GM13976 (cell line): ENCODE results near the gene FBXO38.

Experiments used
- DNase-seq: peaks from one replicate; pipeline ENCODE4 v3.0.0; 2012; ENCODE audit warnings: low spot score
- in situ Hi-C: fragments of 300-500 bp; cut with MboI; formaldehyde crosslinking; loops from one replicate; pipeline ENCODE4 v1.12.0; 2022; ENCODE audit warnings: low sequenced_read_pairs, mixed read lengths, inconsistent platforms; ENCODE audit not compliant: unreplicated experiment
- TF ChIP-seq, protein P1 (sequence below): IDR thresholded peaks from 2 replicates; pipeline ENCODE4 v1.5.1; 2012; ENCODE audit warnings: borderline replicate concordance, mild to moderate bottlenecking; ENCODE audit not compliant: insufficient read depth; ENCODE audit errors: extremely low read depth, missing control alignments, control extremely low read depth

FBXO38 gene

DNA sequence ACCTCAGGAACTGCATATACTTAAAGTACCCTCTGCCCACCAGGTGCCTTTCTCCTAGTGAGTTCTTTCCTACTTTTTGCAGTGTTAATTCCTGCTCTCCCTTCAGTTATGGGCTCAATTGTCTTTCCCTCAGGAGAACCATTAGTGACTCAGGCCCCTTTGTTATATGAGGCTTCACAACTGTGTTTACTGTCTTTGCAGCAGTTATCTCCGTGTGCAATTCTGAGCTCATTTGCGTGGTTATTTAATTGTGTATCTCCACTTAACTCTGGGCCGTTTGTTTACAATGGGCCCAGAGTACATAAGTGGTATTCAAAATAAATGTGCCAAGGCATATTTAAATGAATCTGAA, 9.6 kb downstream of the FBXO38 start:
- TF ChIP-seq, protein P1, sequence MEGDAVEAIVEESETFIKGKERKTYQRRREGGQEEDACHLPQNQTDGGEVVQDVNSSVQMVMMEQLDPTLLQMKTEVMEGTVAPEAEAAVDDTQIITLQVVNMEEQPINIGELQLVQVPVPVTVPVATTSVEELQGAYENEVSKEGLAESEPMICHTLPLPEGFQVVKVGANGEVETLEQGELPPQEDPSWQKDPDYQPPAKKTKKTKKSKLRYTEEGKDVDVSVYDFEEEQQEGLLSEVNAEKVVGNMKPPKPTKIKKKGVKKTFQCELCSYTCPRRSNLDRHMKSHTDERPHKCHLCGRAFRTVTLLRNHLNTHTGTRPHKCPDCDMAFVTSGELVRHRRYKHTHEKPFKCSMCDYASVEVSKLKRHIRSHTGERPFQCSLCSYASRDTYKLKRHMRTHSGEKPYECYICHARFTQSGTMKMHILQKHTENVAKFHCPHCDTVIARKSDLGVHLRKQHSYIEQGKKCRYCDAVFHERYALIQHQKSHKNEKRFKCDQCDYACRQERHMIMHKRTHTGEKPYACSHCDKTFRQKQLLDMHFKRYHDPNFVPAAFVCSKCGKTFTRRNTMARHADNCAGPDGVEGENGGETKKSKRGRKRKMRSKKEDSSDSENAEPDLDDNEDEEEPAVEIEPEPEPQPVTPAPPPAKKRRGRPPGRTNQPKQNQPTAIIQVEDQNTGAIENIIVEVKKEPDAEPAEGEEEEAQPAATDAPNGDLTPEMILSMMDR: no peak
- DNase-seq: no peak
- in situ Hi-C loops: no loop called here

DNA sequence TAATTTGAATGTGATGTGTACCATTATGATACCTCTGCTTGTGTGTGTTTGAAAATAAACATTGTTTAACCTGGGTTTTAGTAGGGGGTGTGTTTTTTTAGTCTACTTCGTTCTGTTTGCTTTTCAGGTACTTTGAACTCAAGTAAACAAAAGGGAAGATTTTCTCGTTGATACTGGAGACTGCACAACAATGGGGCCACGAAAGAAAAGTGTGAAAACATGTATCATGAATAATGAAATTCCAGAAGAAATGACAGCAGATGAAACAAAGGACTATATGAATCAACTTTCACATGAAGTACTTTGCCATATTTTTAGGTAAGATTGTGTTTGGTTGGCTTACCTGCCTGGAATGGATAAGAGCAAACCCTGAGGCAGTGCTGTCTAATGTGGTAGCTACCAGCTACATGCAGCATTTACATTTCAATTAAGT, 10.8 kb downstream of the FBXO38 start:
- in situ Hi-C loops: no loop called here
- TF ChIP-seq, protein P1: no peak

DNA sequence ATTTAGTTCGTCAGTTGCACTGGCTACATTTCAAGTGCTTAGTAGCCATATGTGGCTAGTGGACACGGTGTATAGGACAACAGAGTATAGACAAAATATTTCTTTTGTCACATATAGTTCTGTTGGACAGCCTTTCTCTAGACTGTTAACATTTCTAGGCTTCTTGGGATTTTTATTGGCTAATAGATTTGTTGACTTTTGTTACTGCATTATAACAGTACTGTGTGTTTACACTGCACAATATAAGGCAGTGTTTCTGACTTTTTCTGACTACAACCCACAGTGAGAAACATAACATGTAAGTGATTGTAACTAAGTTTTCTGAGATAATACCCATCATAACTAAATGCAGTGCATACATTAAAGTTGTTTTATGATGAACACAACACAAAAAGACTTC, 11.3 kb downstream of the FBXO38 start:
- TF ChIP-seq, protein P1: no peak

More for the DNA sequence above, 10.8 kb downstream of the FBXO38 start:
- DNase-seq: no peak

DNA sequence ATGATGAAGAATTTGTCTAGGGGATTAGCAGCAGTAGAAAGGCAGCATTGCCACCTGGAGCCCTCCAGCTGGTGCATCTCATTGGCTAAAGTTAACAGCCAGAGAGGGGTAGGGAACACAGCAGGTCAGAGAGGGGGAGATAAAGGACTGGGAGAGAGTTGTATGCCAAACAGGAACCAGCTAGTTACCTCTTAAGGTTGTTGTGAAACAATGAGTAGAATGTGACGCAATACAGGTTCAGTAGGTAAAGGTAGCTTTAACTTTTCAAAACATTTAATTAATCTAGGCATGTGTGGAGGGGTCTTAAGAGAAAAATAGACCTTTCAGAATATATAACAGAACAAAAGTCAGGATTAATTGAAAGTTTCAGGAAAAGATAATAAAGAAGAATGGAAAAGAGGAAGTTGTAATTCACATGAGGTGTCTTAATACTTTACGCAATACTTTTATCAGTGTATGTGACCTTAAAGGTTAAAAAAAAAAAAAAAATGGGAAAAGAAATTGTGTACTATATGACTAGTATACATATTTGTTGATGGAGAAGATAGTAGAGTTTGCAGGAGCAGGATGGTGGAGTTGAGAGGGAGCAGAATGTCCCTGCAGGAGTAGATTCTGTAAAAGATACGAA, 14.3 kb downstream of the FBXO38 start:
- in situ Hi-C loops: no loop called here
- DNase-seq: no peak
- TF ChIP-seq, protein P1: no peak

More for the DNA sequence above, 11.3 kb downstream of the FBXO38 start:
- in situ Hi-C loops: no loop called here
- no peak for DNase-seq

DNA sequence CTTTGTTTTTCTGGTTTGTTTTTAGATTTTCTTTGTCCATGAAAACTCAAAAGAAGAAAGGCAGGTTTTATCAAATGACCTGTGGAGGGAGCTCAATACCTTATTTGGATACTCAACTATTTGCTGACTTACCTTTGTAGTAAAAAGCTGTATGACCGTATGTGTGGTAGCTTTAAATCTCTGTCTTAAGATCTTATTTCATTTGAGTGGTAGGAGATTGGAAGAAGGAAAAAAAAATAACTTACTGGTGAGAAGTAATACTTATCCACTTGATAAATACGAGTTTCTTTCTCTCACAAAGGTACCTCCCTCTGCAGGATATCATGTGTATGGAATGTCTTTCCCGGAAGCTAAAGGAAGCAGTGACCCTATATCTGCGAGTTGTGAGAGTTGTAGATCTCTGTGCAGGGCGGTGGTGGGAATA, 15.0 kb downstream of the FBXO38 start:
- in situ Hi-C loops: no loop called here
- TF ChIP-seq, protein P1: no peak

DNA sequence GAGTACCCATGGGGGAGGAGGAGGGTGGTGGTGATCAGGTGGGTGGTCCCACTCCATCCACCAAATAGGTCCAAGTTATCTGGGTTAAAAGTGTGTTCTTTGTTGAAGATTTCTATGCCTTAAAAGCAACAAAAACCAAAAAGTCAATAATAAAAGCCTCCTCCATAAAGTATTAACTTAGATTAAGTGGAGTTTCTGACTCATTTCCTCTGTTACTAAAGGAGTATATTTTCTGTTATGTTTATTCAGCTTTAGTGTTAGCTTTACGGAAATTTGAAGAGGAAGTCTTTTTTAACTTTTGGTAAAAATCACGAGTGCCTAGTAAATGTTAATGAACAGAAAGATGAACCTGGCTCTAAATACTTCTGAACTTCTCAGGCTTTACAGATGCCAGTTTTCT, 17.8 kb downstream of the FBXO38 start:
- DNase-seq: no peak
- in situ Hi-C loops: no loop called here
- TF ChIP-seq, protein P1: no peak

More for the DNA sequence above, 15.0 kb downstream of the FBXO38 start:
- no peak for DNase-seq
